Suppressor macrophage treated with lipopolysaccharide for 1 hour (primary cell): ENCODE data around the gene MT3.
"Not testable (repeated sequence)": the region's sequence is repeated elsewhere in the genome, so short reads cannot be mapped to it uniquely, and the experiment has no call there.

Source experiments
- DNase-seq, 3 donors: peaks; one replicate each; pipeline ENCODE4 v3.0.0-alpha.2; 2020 to 2022

MT3 gene

DNA sequence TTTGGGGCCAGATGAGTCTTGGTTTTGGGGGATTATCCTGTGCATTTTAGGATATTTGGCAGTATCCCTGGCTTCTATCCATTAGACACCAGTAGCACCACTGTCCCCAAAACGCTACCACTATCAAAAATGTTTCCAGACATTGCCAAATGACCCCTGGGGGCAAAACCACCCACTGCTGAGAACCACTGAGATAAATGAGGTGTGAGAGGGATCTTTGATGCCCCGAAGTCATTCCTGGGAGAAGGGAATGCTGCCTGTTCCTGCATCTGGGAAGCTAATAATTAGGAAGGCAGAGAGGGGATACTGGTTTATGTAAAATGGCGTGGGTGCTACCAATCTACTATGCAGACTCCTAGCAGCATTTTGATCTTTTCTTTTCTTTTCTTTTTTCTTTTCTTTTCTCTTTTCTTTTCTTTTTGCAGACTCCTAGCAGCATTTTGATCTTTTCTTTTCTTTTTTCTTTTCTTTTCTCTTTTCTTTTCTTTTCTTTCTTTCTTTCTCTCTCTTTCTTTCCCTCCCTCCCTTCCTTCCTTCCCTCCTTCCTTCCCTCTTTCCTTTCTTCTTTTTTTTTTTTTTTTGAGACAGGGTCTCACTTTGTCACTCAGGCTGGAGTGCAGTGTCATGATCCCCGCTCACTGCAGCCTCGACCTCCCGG, 8.8 kb upstream of the MT3 start:
- DNase-seq = no peak

DNA sequence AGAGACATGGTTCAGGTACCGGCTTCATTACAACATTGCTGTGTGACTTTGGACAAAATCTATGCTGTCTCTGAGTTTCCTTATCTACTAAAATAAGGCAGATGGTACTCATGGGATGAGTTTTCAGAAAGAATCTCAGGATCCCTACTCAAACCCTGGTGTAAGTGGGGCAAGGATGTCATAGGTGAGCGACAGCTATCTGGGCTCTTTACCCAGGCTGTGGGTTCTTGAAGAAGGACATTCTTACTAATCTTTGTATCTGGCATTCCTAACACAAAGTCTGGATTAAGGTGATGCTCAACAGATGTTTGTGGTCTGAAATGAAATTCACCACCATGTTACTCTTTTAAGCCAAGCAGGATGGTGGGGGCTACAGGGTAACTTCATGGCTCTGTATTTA, 6.4 kb upstream of the MT3 start:
- not testable (repeated sequence) for DNase-seq

DNA sequence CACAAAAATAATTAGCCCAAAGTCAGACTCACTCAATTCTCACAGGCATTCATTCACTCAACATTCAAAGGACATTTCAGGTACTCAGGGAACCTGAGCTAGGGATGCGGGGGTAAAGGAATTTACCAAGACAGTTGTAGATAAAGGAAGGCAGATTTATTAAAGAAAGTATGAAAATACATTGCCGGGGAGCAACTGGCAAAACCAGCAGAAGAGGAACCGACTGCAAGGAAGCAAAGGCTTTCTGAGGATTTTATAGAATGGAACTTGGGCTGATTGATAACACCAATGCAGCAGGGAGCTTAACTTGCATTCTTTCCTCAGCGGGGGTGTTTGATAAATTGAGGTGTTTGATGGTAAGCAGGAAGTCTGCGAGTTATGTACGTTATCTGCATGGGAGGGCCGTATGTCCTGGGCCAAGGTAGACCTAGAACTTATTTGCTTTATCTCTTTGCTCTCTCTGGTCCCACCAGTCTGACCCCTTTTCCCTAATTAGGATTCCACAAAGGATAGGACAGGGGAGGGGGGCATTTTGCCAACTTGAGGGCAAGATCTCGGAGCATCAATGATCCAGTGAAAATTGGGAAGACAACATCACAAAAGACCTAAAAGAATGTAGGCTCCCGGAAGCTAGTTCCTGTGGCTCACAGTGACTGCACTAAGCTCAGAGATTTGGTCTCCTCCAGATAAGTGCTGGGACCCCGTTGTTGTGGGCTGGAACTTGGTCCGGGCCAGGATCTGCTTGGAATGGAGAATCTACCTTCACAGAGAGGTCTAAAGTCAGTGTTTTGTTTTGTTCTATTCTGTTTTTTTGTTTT, 5.8 kb upstream of the MT3 start:
- no peak for DNase-seq

DNA sequence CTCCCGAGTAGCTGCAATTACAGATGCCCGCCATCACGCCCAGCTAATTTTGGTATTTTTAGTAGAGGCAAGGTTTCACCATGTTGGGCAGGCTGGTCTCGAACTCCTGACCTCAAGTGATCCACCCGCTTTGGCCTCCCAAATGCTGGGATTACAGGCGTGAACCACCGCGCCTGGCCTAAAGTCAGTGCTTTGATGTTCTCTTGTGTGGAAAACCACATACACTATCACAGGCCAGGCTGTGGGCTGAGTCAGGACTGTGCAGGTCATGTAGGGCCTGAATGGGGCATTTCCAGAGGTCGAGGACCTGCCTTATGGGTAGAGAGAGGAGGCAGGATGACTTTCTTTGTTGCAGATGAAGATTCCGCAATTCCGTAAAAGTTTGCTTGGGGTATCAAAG, 5.1 kb upstream of the MT3 start:
- no peak for DNase-seq

DNA sequence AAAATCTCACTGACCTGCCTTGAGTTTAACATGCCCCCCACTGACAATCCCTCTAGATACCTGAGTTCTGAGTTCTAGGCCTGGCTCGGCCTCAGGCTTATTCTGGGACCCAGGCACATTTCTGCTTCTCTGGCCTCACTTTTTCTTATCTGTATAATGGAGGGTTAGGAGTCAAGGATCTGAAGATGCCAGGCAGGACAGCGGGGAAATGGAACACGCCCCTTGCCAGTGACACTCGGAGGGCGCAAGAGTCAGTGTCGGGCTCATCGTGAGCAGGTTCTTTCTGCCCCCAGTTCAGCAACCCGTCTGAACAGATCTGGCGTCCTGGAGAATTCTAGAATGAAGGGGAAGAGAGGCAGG, 567 bp upstream of the MT3 start:
- DNase-seq = no peak

DNA sequence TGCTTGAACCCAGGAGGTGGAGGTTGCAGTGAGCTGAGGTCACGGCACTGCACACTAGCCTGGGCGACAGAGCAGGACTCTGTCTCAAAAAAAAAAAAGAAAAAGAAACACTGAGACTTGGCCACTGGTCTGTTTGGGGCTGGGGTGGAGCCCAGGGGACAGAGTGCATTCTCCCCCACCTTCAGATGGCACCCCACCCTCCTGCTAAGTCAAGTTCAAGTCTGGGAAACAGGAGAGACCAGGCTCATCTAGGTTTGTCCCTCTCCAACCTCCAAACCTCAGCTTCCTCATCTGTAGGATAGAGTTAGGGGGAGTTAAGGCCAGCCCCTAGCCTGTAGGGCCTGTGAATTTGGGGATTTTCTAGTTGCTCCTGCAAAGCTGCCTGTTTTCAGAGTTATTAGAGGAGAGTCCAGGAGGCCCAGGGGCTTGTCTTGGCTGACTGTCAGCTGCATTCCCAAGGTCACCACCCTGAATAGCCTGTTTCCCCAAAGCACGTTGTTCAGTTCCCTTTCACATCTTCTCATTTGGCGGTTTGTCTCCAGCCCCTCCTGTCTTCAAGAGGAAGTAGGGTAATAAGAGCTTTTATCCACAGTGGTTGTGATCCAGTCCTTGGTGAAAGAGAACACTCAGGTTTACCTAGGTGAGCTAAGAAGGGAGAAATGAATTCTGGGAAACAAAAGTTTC, 2.2 kb downstream of the MT3 start:
- DNase-seq = peak; percentile 40 to 47 (median 40)

DNA sequence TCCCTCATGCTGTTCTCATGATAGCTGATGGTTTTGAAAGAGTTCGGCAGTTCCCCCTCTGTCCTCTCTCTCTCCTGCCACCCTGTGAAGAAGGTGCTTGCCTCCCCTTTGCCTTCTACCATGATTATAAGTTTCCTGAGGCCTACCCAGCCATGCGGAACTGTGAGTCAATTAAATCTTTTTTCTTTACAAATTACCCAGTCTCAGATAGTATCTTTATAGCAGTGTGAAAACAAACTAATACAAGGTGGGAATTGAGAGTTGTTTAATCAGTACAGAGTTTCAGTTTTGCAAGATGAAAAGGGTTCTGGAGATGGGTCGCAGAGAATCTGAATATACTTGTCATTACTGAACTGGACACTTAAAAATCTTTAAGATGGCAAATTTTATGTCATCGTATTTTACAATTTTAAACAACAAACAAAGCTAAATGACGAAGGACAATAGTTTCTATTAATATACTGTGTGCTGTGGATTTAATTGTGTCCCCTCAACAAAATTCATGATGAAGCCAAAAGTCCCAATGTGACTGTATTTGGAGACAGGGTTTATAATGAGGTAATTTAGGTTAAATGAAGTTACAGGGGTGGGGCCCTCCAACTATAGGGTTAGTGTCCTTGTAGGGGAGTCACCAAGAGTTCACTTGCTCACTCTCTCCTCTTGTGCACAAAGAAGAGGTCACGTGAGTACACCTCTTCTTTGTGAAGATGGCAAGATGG, 4.4 kb downstream of the MT3 start:
- DNase-seq = no peak

DNA sequence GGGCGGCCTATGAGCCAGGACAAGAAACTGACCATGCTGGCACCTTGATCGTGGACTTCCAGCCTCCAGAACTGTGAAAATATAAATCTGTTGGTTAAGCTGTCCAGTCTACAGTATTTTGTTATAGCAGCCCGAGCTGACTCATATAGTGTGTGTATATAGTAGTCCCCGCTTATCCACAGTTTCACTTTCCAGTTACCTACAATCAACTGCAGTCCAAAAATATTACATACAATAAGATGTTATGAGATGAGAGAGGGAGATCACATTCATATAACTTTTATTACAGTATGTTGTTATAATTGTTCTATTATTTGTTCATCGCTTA, 4.9 kb downstream of the MT3 start:
- no peak for DNase-seq

DNA sequence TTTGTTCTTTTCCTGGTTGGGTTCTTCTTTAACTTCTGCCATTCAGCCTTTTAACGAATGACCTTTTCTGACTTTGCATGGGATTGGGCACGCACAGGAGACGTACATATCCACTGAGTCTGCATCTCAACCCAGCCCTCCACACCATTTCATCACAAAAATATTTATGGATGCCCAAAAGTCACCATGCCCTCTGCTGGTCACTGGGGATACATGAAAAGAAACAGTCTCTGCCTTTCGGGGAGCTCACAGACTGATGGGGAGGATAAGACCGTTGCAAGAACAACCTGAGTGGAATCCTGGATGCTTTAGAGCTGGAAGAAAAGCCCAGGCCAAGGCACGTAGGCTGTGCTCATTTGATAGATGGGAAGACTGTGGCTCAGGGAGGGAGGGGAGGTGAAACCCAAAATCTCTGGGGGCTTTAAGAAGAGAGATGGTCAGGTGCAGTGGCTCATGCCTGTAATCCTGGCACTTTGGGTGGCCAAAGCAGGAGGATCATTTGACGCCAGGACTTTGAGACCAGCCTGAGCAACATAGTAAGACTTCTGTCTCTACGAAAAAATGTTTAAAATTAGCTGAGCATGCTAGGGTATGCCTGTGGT, 11.2 kb downstream of the MT3 start:
- DNase-seq = peak; percentile 62 to 77 (median 74)

DNA sequence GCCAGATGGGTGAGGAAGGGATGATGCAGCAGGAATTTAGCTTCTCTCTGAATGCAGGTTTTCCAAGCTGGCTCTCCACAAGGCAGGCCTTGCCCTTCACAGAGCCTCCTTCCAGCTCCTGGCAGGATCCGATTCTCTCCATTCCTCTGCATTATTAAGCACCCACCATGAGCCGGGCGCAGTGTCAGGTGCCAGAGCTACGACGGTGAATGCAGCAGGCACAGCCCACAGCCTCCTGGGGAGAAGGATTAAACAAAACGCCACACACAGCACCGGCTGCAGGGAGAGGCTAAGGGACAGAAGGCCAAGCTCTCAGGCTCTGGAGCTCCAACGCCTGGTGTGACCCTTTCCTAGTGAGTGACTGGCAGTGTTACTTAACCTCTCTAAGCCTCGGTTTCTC, 12.0 kb downstream of the MT3 start:
- no peak for DNase-seq

DNA sequence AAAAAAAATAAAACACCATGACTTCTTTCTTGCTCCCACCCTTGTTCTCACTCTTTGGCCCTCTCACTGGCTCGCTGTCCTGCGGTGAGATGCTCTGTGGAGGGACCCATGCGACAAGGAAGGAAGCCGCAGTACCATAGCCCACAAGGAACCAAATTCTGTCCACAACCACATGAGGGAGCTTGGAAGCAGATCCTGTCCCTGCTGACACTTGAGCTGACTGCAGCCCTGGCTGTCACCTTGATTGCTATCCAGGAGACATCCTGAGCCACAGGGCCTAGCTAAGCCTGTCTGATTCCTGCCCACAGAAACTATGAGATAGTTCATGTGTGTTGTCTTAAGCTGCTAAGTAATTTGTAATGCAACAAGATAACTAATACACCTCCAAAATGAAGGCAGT, 14.3 kb downstream of the MT3 start:
- DNase-seq = peak; percentile 65 to 70 (median 66)

DNA sequence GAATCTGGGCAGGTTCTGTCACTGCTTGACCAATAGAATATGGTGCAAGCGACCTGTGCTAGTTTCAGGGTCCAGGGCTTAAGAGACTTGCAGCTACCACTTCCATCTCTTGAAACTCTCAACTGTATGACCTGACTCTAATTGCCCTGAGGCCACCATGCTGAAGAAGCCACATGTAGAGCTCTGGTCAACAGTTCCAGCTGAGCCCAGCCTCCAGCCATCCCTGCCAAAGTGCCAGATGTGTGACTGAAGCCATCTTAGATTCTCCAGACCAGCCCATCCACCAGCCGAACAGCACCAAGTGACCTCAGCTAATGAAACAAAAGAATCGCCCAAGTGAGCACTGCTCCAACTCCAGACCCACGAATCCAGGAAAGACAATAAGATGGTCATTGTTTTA, 15.6 kb downstream of the MT3 start:
- DNase-seq = no peak

DNA sequence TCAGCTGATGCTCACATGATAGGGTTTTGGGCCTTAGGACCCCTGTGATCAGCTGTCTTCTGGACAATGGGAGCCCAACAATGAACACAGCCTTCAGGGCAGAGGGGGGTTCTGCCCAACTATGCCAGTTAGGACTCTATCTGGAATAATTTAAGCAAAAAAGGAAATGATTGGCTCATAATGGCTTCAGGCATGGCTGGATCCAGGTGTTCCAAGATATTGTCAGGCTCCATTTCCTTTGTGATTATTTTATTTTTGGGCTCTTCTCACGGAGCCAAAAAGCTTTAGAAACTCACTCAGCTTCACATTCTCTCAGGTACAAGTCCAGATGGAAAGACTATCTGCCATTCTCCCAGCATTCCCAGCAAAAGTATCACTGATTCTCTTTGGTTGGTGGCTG, 16.1 kb downstream of the MT3 start:
- DNase-seq = no peak

DNA sequence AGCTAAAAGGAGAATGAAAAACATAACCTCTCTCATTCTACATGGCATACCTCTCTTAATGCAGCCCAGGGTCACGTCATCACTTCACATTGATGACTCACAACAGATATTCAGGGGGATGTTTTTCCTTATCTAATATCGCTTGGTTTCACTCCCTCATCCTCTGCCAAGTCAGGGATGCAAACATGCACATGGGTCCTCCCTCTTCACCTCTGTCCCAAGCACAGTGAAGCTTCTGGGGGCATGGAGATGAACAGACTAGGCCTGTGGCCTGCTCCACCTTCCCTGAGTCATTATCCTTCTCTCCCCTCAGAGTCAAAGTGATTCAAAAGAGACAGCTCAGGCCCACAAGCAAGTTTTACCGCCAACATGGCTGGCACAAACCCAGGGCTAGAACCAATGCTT, 16.7 kb downstream of the MT3 start:
- no peak for DNase-seq

DNA sequence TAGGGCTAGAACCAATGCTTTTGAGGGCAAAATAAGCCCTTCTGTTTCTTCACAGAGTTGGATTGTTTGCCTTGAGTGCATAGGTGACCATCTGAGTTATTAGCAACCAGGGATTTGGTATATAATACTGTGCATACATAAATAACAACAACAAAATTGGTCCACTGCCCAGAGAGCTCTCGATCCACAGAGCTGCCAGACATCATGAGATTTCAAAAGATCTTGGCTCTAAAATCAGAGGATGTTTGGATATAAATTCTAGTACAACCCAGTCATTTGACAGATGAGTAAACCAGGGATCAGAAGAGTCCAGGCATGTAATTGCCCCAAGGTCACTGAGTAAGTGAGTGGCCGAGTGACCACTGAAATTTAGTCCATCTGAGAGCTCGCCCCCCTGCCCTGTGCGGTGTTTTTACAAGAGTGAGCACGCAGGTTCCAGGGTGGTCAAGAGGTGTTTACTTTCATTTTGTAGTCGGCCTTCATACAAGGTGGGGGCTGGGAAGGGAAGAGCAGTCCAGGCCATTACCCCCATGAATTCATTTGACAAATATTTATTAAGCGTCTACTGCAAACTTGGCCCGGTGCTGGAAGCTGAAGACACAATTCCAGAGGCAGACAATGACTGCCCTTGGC, 17.3 kb downstream of the MT3 start:
- no peak for DNase-seq

DNA sequence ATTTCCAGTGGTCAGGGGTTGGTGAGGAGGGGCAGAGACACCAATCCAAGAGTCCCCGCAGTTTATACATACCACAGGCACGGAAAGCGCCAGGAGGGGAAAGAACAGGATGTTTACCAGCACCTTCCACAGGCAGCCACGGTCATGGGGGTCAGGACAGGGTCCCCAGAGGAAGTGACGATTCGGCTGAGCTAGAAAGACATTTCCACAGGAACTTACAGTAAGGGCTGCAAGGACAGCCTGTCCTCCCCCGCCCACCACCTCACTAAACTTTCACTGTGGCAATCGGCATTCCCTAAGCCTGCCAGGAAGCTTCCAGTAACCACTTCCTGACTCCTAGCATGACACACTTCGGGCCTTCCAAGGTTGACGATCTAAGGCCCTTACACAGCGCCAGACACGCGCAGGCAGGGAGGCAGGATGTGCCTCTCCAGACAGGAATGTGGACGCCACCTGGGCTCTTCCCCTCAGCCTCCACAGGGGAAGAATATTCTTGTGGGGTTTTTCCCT, 17.8 kb downstream of the MT3 start:
- peak; percentile 50 to 77 (median 74) for DNase-seq

DNA sequence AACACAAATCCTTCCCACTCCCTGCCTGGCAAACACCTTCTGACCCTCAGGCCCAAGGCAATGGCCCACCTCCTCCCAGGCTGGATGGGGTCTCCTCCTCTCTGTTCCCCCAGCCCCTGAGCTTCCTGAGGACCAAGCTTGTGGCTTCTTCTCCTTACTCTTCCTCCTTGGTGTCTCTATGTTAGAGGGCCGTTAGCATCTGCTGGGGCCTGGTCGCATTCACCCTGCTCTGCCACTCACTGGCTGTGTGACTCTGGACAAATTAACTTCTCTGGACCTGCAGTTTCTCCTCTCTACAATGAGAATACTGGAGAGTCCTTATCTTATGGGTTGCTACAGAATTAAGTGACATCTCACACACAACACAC, 18.3 kb downstream of the MT3 start:
- no peak for DNase-seq

DNA sequence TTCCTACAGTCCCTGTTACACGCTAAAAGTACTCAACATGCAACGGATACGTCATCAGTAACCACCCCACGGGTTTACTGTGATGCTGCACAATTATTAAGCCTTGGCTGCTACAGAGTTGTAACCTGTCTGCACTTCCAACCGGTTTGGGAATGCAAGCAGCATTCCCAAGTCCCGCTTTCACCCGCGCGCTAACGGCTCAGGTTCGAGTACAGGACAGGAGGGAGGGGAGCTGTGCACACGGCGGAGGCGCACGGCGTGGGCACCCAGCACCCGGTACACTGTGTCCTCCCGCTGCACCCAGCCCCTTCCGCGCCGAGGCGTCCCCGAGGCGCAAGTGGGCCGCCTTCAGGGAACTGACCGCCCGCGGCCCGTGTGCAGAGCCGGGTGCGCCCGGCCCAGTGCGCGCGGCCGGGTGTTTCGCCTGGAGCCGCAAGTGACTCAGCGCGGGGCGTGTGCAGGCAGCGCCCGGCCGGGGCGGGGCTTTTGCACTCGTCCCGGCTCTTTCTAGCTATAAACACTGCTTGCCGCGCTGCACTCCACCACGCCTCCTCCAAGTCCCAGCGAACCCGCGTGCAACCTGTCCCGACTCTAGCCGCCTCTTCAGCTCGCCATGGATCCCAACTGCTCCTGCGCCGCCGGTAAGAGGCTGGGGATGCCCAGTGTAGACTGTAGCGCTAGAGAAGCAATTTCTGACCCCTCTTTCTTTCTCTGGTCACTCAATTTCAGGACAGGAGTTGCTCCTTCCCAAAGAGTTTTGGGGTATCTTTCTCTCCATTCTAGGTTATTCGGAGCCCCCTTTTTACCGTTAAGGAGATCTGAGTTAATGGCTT, 18.9 kb downstream of the MT3 start, which contains the start of gene MT2A:
MT2A (plus strand) TSS at position 542 of the 833 bp plus-strand sequence; CDS start at position 614, 72 bp downstream.
- peak; percentile 98 to 99 (median 99) for DNase-seq

DNA sequence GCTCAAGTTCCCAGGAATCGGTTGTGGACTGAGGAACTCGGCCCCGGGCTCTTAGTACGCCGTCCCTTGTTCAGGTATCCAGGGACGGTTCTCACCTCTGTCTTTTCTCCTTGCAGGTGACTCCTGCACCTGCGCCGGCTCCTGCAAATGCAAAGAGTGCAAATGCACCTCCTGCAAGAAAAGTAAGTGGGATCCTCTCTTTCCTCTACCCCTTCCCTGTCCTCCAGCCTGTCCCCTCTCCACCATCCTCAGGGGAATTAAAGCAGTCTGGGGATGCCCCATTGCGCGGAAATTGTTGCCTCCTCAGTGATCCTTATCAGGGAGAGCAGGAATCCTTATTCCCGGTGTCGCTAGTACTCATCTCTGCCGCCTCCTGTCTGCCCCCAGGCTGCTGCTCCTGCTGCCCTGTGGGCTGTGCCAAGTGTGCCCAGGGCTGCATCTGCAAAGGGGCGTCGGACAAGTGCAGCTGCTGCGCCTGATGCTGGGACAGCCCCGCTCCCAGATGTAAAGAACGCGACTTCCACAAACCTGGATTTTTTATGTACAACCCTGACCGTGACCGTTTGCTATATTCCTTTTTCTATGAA, 19.6 kb downstream of the MT3 start:
- no peak for DNase-seq

DNA sequence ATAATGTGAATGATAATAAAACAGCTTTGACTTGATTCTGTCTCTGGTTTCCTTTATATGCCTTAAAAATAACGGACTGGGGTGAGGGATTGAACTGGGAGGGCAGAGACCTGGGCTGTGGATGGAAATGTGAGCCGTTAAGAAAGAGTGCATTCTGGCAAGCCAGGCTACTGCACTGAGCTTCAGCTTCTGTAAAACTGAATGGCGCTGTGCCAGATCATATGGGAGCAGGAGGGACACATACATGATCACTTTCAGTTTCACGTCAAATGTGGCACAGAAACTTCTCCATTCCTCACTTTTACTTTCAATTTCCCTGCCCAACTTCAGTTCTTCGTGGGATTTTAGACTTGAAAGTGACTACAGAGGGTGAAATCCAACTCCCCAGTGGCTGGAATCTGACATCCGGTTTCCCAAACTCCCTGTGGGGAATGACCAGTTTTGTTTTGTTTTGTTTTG, 20.2 kb downstream of the MT3 start:
- peak; percentile 95 to 99 (median 98) for DNase-seq
